ENCODE measurements around the gene RFWD3.

GRCh38 chr16:74679983-74680382 is 13.3 kb upstream of the RFWD3 start:
- TF ChIP-seq CTCF (IDR thresholded peaks at IDR 0.05) (no peak), POLR2A (IDR thresholded peaks at IDR 0.05) (no peak)
